IPS-18c (cell line): ENCODE data around the gene SCFD2.

Source experiments
- H3K4me3 ChIP-seq: 2 replicates; pipeline ENCODE4 v1.7.0; 2013; ENCODE audit warnings: low read depth, mild to moderate bottlenecking, low read length, moderate library complexity; ENCODE audit not compliant: insufficient read depth
- H3K9me3 ChIP-seq: one replicate; pipeline ENCODE4 v1.6.1; 2013; ENCODE audit warnings: mild to moderate bottlenecking, low read length, moderate library complexity; ENCODE audit not compliant: control insufficient read depth, insufficient read depth

SCFD2 gene

GRCh38 chr4:52904421-52904820, 461.4 kb downstream of the SCFD2 start:
- no peak overlapping the region for H3K4me3 ChIP-seq
- no peaks in the 10 kb centered on the region for H3K9me3 ChIP-seq

GRCh38 chr4:52903273-52903672, 462.6 kb downstream of the SCFD2 start:
- Histone ChIP-seq H3K9me3 (no peaks in the 10 kb centered on the region), H3K4me3 (no peak overlapping the region)

GRCh38 chr4:52894443-52894842, 471.4 kb downstream of the SCFD2 start:
- Histone ChIP-seq H3K9me3 (no peaks in the 10 kb centered on the region), H3K4me3 (no peak overlapping the region)

- Histone ChIP-seq H3K4me3 (no peak overlapping the region), H3K9me3 (no peaks in the 10 kb centered on the region)
These were observed 473.0 kb downstream of the SCFD2 start for GRCh38 chr4:52892880-52893279.

- no peaks in the 10 kb centered on the region for H3K9me3 ChIP-seq
These were observed 474.1 kb downstream of the SCFD2 start for GRCh38 chr4:52891743-52892142.

GRCh38 chr4:52890521-52890791, 475.4 kb downstream of the SCFD2 start:
- Histone ChIP-seq H3K9me3 (no peaks in the 10 kb centered on the region), H3K4me3 (no peak overlapping the region)

More at GRCh38 chr4:52891743-52892142, 474.1 kb downstream of the SCFD2 start:
- H3K4me3 ChIP-seq, result no peak overlapping the region

GRCh38 chr4:52889778-52890520, 475.9 kb downstream of the SCFD2 start:
- no peaks in the 10 kb centered on the region for H3K9me3 ChIP-seq
- H3K4me3 ChIP-seq, result no peak overlapping the region

GRCh38 chr4:52889354-52889753, 476.5 kb downstream of the SCFD2 start:
- Histone ChIP-seq H3K9me3 (no peaks in the 10 kb centered on the region), H3K4me3 (no peak overlapping the region)

GRCh38 chr4:52884994-52885393, 480.9 kb downstream of the SCFD2 start:
- H3K9me3 ChIP-seq, result no peaks in the 10 kb centered on the region
- H3K4me3 ChIP-seq, result no peak overlapping the region

- H3K4me3 ChIP-seq, result no peak overlapping the region
These were observed 481.9 kb downstream of the SCFD2 start for GRCh38 chr4:52883707-52884669.

GRCh38 chr4:52883183-52883621, 482.7 kb downstream of the SCFD2 start:
- Histone ChIP-seq H3K9me3 (no peaks in the 10 kb centered on the region), H3K4me3 (no peak overlapping the region)

More at GRCh38 chr4:52883707-52884669, 481.9 kb downstream of the SCFD2 start:
- H3K9me3 ChIP-seq, result no peaks in the 10 kb centered on the region

- H3K4me3 ChIP-seq, result no peak overlapping the region
- H3K9me3 ChIP-seq, result no peaks in the 10 kb centered on the region
These were observed 484.9 kb downstream of the SCFD2 start for GRCh38 chr4:52880994-52881393.

GRCh38 chr4:52879471-52879870, 486.4 kb downstream of the SCFD2 start:
- no peaks in the 10 kb centered on the region for H3K9me3 ChIP-seq
- H3K4me3 ChIP-seq, result no peak overlapping the region

GRCh38 chr4:52877694-52878093, 488.2 kb downstream of the SCFD2 start:
- H3K9me3 ChIP-seq, result no peaks in the 10 kb centered on the region
- no peak overlapping the region for H3K4me3 ChIP-seq

GRCh38 chr4:52877036-52877435, 488.8 kb downstream of the SCFD2 start:
- Histone ChIP-seq H3K4me3 (no peak overlapping the region), H3K9me3 (no peaks in the 10 kb centered on the region)

GRCh38 chr4:52876069-52876468, 489.8 kb downstream of the SCFD2 start:
- H3K9me3 ChIP-seq, result no peaks in the 10 kb centered on the region
- no peak overlapping the region for H3K4me3 ChIP-seq

GRCh38 chr4:52874948-52875347, 490.9 kb downstream of the SCFD2 start:
- no peaks in the 10 kb centered on the region for H3K9me3 ChIP-seq
- no peak overlapping the region for H3K4me3 ChIP-seq

- Histone ChIP-seq H3K9me3 (no peaks in the 10 kb centered on the region), H3K4me3 (no peak overlapping the region)
These were observed 492.0 kb downstream of the SCFD2 start for GRCh38 chr4:52873861-52874343.
